GM21515 (cell line): ENCODE results near the gene RBM20.
A peak's percentile ranks its signal among the peaks of the same experiment; 100 is the strongest.

Source experiments
- ATAC-seq: cut with Tn5 transposase; IDR thresholded peaks from one replicate; pipeline ENCODE4 v1.9.1; 2021; ENCODE audit not compliant: unreplicated experiment

The RBM20 gene

DNA sequence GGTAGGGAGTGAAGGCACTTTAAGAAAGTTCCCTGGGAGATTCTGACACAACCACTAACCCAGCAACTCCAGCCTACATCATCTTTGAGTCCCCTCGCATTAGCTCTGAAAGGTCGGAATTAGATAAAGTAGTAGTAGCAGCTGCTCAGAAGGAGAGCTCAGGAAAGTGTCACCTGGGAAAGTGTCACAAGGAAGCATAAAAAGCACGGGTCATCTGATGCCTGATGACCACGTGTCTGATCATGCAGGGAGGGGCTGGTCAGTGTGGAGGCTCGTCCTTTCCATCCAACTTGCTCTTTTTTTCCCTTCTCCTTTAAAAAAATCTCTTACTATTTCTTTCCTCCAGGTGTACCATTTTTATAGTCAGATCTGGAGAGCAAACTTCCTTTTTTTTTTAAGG is 180.5 kb downstream of the RBM20 start:
- no peak for ATAC-seq

DNA sequence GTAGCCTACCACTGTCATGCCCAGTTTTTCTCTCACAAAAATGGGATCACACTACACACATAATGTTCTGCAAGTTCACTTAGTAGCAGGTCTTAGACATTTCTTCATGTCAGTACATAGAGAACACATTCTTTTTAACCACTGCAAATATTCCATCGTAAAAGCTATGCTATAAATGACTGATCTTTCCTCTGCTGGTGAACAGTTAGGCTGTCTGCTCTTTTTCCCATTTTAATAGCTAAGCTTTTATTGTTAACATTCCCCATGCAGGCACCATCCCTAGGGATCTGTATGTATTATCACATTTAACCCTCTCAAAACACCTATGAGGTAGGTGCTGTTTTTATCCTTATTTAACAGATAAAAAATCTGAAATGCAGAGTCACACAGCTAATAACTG is 181.4 kb downstream of the RBM20 start:
- ATAC-seq = no peak

DNA sequence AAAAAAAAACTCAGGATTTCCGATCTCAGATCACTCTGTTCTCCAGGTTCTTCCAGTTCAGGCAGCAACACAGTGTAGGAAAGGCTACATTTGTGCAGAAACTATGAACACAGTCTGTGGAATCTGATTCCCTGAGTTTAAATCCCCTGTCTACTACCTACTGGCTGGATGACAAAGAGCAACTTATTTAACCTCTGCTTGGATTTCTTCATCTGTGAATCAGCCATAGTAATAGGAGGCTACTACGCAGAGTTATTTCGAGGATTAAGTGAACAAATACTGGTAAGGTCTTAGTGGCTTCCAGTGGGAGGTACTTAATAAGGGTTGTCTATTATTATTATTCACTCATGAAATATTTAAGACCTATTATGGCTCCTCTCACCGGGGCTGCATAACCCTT is 183.3 kb downstream of the RBM20 start:
- ATAC-seq = no peak

DNA sequence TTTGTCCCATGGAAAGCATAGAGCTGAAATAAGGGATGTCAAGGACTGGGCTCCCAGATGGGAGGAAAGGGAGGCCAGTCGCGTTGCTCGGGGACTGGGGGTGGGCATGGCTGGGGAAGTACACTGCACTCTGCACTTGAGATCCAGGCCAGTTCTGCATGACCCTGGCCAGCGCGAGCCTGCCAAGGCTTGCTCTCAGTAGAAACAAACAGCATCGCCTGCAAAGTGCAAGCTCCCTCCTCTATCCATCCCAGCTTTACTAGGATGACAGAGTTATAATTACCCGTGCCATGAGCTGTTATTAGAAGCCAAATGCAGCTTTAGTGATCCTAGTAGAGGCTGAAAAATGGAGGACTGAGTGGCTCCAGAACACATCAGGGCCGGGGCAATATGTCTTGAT is 183.7 kb downstream of the RBM20 start:
- no peak for ATAC-seq

DNA sequence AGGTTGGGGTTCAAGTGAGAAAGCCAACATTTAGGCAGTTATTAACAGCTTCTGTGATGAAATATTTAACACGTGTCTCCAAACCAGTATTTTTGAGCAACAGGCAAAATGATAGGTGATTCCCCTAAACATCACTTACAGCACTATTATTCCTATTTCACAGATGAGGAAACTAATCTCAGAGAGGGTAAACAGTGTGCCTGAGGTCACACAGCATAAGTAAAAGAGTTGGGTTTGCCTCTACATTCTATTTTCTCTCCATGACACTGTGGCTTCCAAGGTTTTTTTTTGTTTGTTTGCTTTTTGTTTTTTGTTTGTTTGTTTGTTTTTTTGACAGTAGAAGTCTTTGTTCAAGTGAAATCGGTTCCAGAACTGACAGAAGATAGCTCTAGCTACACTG is 184.4 kb downstream of the RBM20 start:
- ATAC-seq = no peak

DNA sequence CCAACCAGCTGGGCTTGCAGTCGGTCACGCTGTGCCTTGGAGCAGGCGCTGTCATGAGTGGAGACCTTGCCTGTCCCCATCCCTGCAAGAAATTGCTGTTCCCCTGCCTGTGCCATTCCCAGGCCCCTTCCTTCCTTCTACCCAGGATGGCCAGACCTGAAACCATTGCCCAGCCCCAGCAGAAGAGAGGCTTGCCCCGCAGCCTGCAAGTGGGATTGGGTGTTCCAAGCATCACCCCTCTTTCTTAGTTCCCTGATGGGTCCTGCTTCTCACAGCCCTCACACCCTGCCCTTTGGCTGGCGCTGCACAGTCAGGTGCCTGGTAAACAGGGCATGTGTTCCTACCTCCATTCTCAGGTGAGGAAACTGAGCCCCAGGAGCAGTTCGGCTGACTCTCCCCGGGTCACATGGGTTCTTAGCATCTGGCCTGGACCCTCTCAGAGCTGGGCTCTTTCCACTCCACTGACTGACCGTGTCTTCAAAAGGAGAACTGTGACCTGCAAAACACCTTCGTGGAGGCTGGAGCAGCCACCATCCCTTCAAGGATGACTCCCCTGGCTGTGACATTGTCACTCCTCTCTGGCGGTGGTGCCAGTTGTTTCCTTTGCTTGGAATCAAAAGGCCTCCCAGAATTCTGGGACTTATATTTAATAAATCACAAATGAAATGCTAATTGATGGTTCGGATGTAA is 185.7 kb downstream of the RBM20 start:
- no peak for ATAC-seq

DNA sequence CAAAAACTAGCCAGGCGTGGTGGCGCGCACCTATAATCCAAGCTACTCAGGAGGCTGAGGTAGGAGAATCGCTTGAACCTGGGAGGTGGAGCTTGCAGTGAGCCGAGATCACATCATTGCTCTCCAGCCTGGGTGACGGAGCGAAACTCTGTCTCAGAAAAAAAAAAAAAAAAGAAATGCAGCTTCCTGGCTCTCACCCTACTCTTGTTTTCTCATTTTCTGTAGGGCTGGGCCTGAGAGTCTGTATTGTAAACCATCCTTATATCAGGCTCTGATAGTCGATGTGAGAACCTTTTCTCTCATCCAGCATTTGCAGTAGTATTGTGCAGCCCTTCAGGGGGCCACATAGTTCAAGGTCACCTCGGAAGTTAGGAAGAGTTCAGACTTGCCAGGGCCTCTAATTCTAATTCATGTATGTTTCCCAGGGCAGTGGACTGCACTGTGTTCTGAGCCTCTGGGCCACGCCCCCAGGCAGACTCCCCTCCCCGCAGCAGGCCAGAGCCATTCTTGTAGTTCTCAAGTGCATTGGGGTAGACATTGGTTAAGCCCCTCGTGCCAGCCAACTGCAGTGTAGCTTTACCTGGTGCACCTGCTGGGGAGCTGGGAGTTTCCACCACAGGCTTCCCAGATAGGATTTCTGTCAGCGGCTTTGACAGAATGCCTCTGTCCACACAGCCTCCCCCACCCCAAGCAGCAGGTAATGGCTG is 189.3 kb downstream of the RBM20 start:
- ATAC-seq = no peak

DNA sequence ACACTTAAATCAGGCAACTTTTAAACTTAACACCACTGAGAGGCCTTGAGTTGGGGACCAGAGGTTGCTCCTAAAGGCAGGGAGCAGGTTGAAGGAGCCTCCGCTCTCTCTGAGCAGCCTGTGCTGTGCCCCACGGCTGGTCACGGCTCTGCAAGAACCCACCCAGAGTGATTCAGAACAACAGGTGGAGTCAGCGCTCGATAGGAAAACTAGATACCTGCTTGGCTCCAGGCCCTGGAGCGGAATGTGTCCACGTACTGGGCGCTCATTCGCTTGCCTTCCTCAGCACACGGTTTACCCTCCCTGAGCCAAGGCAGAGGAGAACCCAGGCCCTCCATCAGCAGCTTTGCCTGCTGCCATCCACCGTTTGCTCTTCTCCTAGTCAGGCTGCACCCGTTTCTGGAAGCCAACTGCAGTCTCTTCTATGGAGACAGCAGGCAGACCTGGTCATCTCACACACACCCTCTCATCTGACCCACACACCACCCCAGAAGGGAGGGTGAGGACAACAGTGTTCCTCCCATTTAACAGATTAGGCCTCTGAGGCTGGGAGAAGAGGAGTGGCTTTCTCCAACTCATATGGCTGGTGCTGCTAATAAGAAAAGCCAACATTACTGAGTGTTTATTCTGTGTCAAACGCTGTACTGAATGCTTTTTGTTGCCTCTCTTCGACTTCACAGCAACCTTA is 189.9 kb downstream of the RBM20 start:
- ATAC-seq = no peak

DNA sequence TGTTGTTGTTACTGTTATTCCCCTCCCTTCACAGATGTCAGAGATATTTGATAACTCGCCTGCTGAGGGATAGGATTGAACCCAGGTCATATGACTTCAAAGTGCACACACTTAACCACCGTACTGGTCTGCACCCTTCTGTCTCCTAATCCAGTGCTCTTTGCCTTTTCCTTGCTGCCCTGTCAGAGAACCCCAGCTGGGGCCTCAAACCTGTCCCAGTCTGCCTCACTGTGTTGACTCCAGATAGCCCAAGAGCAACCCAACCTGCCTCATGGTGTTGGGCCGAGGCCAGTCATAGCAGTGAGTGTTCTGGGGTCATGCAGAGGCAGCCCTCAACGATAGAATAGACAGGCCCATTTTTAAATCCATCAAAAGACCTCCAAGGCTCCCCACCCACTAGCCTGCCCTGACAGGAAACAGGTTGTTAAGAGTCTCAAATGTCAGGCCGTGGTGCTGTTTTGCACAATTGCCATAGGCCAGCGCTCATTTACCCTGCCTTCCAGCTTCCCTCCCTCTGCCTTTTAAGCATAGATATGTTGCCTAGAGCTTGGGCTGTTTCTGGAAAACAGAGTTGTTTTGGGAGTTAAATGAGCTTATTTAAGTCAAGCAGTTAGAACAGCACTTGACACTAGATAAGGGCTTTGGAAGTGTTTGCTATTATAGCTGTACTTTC is 190.6 kb downstream of the RBM20 start:
- no peak for ATAC-seq

DNA sequence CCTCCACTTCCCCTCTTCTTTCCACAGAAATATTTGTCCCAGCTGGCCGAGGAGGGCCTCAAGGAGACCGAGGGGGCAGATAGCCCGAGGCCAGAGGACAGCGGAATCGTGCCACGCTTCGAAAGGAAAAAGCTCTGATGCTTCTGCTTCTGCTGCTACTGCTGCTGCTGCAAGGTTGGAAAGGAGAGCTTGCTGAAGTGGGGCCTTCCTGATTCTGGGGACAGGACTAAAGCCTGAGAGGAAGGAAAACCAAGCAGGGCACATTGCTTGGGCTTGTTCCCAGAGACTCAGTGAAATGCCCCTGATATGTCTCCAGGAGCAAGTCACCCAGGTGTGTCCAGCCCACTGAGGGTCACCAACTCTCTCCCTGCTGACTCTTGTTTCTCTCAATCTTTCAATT is 191.7 kb downstream of the RBM20 start:
- ATAC-seq = no peak

DNA sequence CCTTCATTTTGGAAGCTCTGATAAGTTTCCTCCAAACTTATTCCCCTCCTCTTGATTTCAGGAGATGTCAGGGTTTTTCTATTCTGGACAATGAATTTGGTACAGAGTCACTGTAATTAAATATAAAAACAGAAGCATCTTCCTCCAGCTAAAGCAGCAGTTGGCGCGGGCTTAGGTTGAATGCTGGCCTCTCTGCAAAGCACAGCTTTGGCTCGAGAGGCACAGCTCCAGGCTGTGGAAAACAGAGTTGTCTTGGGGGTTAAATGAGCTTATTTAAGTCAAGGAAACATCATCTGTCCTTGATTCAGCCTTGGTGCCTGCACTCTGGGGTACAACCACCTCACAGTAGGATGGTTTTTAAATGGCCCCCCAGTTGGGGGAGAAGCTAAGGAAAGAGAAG is 192.6 kb downstream of the RBM20 start:
- ATAC-seq = no peak

DNA sequence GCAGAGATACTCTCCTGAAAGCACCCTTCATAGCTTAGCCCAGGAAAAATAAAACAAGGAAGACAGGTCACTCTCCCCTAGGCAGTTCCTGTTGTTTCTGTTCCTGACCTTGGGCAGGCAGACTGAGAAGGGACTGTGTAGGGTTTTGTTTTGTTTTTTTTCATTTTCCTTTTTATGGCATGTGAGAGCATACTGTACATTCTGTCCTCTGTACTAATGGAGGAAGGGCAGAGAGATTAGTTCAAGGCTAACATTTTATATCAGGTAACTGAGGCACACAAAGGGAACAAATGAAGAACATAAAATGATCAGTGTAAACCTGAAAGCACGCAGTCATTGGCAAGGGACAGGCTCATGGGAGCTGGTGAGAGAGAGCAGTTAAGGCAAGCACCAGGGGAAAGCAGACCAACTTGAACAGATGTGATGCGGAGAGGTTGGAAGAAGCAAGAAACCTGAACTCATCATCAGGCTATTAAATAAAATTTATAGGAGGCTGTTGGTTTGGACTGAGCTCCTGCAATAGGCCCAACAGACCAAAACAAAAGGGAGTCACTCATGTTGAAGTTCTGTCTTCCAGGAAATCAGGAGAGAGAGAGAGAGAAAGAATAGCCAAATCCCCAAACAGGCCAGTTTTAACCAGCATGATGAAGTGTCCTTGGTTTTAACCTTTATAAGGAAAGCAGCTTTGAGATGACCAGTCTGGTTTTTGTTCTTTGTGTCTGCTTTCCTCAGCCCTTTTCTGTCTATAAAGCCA is 193.5 kb downstream of the RBM20 start:
- ATAC-seq = no peak

DNA sequence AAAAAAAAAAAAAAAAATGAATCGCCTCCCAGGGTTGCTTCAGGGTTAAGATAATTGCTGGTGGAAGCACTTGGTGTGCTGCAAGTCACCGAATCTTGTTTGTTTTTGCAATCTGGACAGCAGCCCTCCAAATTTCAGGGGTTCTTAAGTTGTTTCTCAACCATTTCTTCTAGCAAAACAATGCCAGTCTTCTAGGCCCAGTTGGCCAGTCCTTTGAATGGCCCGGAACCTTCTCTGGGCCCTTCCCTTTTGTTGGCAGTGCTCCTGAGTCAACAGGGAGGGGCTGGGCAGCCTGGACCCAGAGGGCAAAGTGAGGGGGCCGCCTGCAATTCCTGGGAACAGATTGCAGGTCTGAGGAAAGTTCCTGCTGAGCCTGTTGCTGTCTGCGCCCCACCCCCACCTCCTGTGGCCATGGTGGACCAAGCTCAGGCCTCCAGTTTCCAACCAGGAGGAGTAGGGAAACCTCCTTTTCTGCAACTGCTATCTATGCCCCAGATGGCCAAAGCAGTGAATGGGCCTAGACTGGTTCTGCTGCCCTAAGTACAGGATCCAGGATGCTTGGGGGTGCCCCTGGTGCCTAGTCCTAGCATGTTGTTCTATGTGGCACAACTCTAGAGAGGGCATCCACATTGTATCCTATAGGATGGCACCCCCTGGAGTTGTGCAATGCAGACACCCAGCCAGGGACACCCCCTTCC is 196.2 kb downstream of the RBM20 start:
- ATAC-seq = no peak

DNA sequence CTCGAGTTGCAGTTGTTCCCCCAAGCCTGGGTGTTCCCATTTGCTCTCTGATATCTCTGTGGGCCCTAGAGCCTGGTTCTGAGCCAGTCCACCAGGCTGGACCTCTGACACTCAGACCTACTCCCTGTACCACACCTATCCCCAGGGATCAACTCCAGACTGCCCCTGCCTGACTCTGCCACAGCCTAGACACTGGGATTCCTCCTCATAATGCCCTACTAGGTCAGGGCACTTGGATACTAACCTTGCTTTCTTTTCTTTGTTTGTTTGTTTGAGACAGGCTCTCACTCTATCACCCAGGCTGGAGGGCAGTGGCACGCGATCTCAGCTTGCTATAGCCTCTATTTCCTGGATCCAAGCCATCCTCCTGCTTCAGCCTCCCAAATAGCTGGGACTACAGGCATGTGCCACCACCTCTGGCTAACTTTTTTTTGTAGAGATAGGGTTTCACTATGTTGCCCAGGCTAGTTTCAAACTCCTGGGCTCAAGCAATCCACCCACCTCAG is 196.8 kb downstream of the RBM20 start:
- no peak for ATAC-seq

DNA sequence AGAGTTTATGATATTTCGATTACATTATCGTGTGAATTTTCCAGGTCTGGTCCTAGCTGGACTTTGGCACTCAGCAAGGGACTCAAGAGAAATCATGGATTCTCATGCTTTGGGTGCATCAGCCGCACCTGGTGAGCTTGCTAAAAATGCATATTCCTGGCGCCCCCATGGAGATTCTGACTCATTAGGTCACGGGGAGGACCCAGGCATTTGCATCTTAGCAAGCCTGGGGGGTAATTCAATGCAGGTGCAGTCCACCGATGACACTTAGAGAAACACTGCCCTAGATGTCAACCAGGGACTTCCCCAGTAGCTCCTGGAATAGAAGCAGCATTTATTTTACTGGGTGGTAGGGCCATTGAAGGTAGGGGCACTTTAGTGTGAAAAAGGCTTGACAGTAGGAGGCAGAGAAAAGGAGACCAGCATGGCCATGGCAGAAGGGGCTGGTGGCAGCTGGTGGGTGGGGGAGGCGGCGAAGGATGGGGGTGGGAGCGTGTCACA is 197.7 kb downstream of the RBM20 start:
- ATAC-seq = peak; percentile 78

DNA sequence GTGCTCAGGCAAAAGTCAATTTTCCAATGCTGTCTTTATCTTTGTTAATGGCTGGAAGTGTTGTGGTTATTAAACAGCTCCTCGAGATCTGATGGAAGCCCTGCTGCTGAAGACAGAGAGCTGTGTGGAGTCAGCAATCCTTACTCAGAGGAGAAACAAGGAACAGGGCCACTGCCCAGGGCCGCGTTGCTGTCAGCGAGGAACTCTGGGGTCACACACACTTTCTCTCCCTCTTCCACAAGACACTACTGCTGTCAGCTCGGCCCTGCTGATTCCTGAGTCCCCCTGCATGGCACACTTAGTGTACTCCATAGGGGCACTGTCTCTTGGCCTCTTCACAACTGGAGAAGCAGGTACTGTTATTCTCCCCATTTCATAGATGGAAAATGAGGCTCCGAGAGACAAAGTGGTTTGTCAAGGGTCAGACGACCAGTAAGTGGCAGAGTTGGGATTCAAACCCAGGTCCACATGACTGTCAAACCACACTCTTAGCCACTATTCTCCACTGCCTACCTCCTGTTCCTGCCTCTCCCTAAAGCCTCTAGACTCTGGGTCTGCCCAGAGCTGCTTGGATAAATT is 198.3 kb downstream of the RBM20 start:
- no peak for ATAC-seq

DNA sequence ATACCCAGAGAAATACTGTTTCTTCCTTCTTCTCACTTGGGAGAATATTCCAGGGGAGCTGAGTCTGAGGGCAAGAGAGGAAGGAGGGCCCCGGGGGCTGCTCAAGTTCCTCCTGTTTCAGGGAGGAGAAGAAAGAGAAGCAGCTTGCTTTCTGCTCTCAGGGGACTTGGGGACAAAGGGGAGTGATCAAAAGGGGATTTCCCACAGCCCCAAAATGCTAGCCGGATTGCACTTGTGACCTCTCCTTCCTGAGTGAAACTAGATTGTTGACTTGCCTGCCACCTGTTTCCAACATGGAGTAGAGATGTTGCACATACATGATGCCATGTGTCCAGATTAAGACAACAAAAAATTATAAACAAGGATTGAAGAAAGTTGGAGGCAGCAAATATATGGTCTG is 198.9 kb downstream of the RBM20 start:
- ATAC-seq = peak; percentile 71

DNA sequence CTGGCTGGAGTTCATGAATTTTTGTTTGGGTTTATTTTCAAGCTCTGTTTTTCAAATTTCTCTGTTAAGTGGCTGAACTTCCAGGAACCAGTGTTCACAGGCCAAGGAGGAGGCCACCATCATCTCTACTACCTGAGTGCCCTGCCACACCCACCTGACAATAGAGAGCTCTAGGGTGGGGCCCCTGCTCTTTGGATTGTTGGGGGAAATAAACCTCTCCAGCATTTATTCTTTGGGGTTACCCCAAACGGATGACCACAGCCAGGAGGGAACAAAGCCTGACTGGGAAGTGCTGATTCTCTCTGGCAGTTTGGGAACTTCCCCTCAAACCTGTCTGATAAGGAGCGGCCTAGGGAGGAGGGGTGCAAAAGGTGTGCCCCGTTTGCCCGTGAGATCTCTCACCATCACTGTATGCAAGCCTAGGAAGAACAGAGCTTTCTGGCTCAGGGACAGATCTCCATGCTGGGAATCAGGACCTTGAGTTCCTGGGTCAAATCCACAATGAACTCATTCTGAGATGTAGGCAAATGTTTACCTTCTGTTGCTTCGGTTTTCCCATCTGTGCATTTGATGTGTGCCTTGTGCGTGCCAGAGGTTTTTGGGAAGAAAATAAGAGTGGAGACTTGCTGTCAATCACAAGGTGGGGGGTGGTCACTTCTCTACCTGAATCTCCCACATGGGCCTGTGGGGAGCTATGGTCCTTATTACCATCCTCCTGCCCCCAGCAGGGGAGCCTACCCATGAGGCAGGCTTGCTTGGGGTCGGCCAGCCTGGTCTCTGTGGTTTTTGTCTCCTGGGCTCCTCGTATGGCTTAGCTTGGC is 199.9 kb downstream of the RBM20 start:
- no peak for ATAC-seq

DNA sequence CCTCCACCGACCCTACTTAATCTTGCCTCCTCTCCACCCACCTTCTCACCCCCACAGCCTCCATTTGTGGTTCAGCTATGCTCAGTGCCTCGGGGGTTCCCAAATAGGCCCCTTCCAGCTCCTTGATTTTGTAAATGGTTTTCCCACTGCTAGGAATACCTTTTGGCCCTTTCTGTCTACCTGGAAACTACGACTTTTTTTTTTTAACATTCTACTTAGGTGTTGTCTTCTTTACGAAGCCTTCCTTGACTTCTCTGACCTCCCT is 200.4 kb downstream of the RBM20 start:
- ATAC-seq = no peak
